Colonic mucosa (tissue), 4 donors: Measurements from ENCODE around the gene PCDH15. TPM values are rescaled to one million over a fixed set of nuclear protein-coding genes. Genes with fewer than 3 reads are reported as not detected.

Source experiments
- DNase-seq: peaks from one replicate; pipeline ENCODE4 v3.0.0-alpha.2; 2020
- H3K27ac ChIP-seq: fragments of 200-600 bp; one replicate; pipeline ENCODE4 v1.8.0; 2021
- H3K27me3 ChIP-seq: fragments of 200-600 bp; one replicate; pipeline ENCODE4 v1.8.0; 2021
- H3K36me3 ChIP-seq: fragments of 200-600 bp; one replicate; pipeline ENCODE4 v1.8.0; 2021
- H3K4me1 ChIP-seq: fragments of 200-600 bp; one replicate; pipeline ENCODE4 v1.8.0; 2021; ENCODE audit warnings: mild to moderate bottlenecking
- H3K4me3 ChIP-seq: fragments of 200-600 bp; one replicate; pipeline ENCODE4 v1.8.0; 2021
- H3K9ac ChIP-seq, 2 donors: one replicate each; pipeline ENCODE4 v1.7.0; 2013; ENCODE audit warnings: control low read depth in 2 of 2, low read depth in 2 of 2, low read length in 2 of 2
- H3K9me3 ChIP-seq: fragments of 200-600 bp; one replicate; pipeline ENCODE4 v1.8.0; 2021
- CTCF ChIP-seq: fragments of 200-600 bp; IDR thresholded peaks from one replicate; pipeline ENCODE4 v1.8.0; 2022; ENCODE audit warnings: antibody characterized with exemption, mild to moderate bottlenecking
- intact Hi-C: fragments of 100-400 bp; cut with DNase I; formaldehyde crosslinking; loops from one replicate; pipeline ENCODE4 v1.14.1; 2022
- total RNA-seq, 2 donors: library from RNA; stranded (reverse); fragmentation: NEBNext Ultra II Directional in 1 of 2; extraction: Animal tissue kit (Norgen Biotek cat#: 25700) in 1 of 2; gene quantifications; one replicate each; pipeline ENCODE4 v1.2.1, GENCODE V29; 2021
- donor health status: healthy.
- donor health status: DM: no; HTN: no; CAD: no.
- donor health status: DM: no; HTN: no; CAD: no.

Gene PCDH15
- total RNA-seq, 2 donors from 2014 or later = not detected

GRCh38 chr10:54368984-54369383 lies 432.0 kb downstream of the PCDH15 start:
- Histone ChIP-seq H3K4me3 (no peak overlapping the region), H3K4me1 (no peaks in the 10 kb centered on the region), H3K9ac (no peak overlapping the region), H3K27ac (no peak overlapping the region), H3K27me3 (no peaks in the 10 kb centered on the region), H3K9me3 (no peaks in the 10 kb centered on the region), H3K36me3 (no peaks in the 10 kb centered on the region)
- DNase-seq = no peak
- TF ChIP-seq CTCF = no peak
- intact Hi-C loops = no loop called here

GRCh38 chr10:54363390-54363789 lies 437.6 kb downstream of the PCDH15 start:
- intact Hi-C loops = no loop called here
- H3K4me1 ChIP-seq = no peaks in the 10 kb centered on the region
- TF ChIP-seq CTCF = no peak
- H3K27me3 ChIP-seq = no peaks in the 10 kb centered on the region
- H3K9ac ChIP-seq = no peak overlapping the region
- no peak overlapping the region for H3K4me3 ChIP-seq
- no peak overlapping the region for H3K27ac ChIP-seq
- no peaks in the 10 kb centered on the region for H3K9me3 ChIP-seq
- DNase-seq = no peak
- H3K36me3 ChIP-seq = no peaks in the 10 kb centered on the region

- intact Hi-C loops = no loop called here
- Histone ChIP-seq H3K27ac (no peak overlapping the region), H3K9me3 (no peaks in the 10 kb centered on the region), H3K36me3 (no peaks in the 10 kb centered on the region), H3K4me1 (no peaks in the 10 kb centered on the region), H3K27me3 (no peaks in the 10 kb centered on the region), H3K4me3 (no peak overlapping the region), H3K9ac (no peak overlapping the region)
- no peak for DNase-seq
- TF ChIP-seq CTCF = no peak
These were observed 459.0 kb downstream of the PCDH15 start for GRCh38 chr10:54342058-54342457.

DNA sequence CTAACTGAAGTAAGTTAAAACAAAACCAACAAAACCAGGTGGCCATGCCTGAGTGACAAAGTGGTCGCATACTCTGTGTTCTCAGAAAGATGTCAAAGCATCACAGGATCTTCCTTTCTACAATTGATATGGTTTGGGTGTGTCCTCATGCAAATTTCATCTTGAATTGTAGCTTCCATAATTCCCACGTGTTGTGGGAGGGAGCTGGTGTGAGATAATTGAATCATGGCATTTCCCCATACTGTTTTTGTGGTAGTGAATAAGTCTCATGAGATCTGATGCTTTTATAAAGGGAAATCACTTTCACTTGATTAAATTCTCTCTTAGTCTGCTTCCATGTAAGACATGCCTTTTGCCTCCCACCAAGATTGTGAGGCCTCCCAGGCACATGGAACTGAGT lies 465.7 kb downstream of the PCDH15 start:
- Histone ChIP-seq H3K36me3 (no peaks in the 10 kb centered on the region), H3K4me1 (no peaks in the 10 kb centered on the region), H3K27me3 (no peaks in the 10 kb centered on the region), H3K9ac (no peak overlapping the region), H3K27ac (no peak overlapping the region), H3K9me3 (no peaks in the 10 kb centered on the region), H3K4me3 (no peak overlapping the region)
- intact Hi-C loops = no loop called here
- TF ChIP-seq CTCF = no peak
- DNase-seq = no peak

GRCh38 chr10:54319341-54319740 lies 481.7 kb downstream of the PCDH15 start:
- H3K9me3 ChIP-seq = no peaks in the 10 kb centered on the region
- TF ChIP-seq CTCF = no peak
- intact Hi-C loops = no loop called here
- H3K4me3 ChIP-seq = no peak overlapping the region
- H3K27me3 ChIP-seq = no peaks in the 10 kb centered on the region
- H3K9ac ChIP-seq = no peak overlapping the region
- no peak overlapping the region for H3K27ac ChIP-seq
- H3K36me3 ChIP-seq = no peaks in the 10 kb centered on the region
- no peak for DNase-seq
- no peaks in the 10 kb centered on the region for H3K4me1 ChIP-seq

DNA sequence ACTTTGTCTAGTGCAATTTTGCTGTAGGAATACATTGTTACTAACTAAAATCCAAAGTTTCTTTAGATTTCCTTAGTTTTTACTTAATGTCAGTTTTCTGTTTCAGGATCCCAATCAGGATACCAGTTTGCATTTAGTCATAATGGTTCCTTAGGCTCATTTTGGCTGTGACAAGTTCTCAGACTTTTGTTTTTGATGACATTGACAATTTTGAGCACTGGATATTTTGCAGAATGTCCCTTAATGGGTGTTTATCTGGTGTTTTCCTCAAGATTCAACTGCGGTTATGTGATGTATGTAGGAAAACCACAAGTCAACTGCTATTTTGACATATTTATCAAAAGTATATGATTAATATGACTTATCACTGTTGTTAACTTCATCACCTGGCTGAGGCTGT lies 482.6 kb downstream of the PCDH15 start:
- Histone ChIP-seq H3K4me1 (no peaks in the 10 kb centered on the region), H3K4me3 (no peak overlapping the region), H3K9me3 (no peaks in the 10 kb centered on the region), H3K9ac (no peak overlapping the region), H3K27ac (no peak overlapping the region), H3K27me3 (no peaks in the 10 kb centered on the region), H3K36me3 (no peaks in the 10 kb centered on the region)
- intact Hi-C loops = no loop called here
- no peak for TF ChIP-seq CTCF
- DNase-seq = no peak
